Measurements from ENCODE around the gene SULF2.

Gene SULF2

DNA sequence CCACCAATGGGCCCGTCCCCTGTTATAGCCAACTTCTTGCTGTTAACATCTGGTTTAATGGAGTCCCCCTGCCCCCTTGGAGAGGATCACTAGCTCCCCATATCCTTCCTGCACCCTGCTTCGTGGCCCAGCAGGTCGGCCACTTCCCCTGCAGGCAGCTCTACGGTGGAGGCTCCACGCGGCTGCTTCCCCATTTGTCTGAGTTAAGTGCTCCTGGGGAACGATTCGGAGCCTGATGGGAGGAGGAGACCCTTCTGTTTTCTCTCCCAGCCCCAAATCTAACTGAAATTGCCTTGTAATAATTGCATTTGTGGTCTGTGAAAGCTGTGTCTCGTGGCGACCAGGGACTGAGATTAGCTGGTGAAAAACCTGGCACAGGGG is 74.6 kb downstream of the SULF2 start:
- no peak for TF ChIP-seq CTCF (IDR thresholded peaks at IDR 0.05; ENCODE audit: control extremely low read depth, extremely low read depth, low read depth, missing control alignments)
- no peak for DNase-seq (ENCODE audit: extremely low spot score)
- ChIA-PET CTCF (interaction anchor here (1.3 to 7.9 kb wide), 4 partner anchors 16 to 32 kb away, joined by 4 to 70 read pairs (median 6); no protein-coding TSS in a partner anchor), POLR2A (no interaction called here)

GRCh38 chr20:47708953-47709833 is 76.1 kb downstream of the SULF2 start:
- TF ChIP-seq CTCF (IDR thresholded peaks at IDR 0.05; ENCODE audit: control extremely low read depth, extremely low read depth, low read depth, missing control alignments), result no peak
- no peak for DNase-seq (ENCODE audit: extremely low spot score)
- CTCF ChIA-PET, result interaction anchor here (0.8 to 7.9 kb wide), 8 partner anchors 11 to 911 kb away, joined by 3 to 70 read pairs (median 4); no protein-coding TSS in a partner anchor
- POLR2A ChIA-PET, result no interaction called here

GRCh38 chr20:47708140-47708807 is 77.0 kb downstream of the SULF2 start:
- ChIA-PET POLR2A (no interaction called here), CTCF (interaction anchor here (1.3 to 7.9 kb wide), 6 partner anchors 11 to 912 kb away, joined by 3 to 70 read pairs (median 6); no protein-coding TSS in a partner anchor)
- no peak for TF ChIP-seq CTCF (IDR thresholded peaks at IDR 0.05; ENCODE audit: control extremely low read depth, extremely low read depth, low read depth, missing control alignments)
- DNase-seq (ENCODE audit: extremely low spot score), result peak; percentile 75

- CTCF ChIA-PET, result no interaction called here
- POLR2A ChIA-PET, result no interaction called here
These were observed 78.9 kb downstream of the SULF2 start for GRCh38 chr20:47706345-47706744.

DNA sequence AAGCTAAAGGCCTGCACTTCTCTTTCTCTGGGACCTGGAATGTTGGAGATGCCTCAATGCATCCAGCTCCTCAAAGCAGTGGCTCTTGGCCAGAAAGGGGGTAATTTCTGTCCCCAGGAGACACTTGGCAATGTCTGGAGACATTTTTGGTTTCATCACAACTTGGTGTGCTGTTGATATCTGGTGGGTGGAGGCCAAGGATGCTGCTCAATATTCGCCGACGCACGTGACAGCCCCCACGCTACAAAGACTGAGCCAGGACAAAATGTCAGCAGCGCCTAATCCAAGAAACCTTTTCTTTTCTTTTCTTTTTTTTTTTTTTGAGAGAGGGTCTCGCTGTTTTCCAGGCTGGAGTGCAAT is 79.8 kb downstream of the SULF2 start:
- no peak for TF ChIP-seq CTCF (IDR thresholded peaks at IDR 0.05; ENCODE audit: control extremely low read depth, extremely low read depth, low read depth, missing control alignments)
- ChIA-PET POLR2A (no interaction called here), CTCF (interaction anchor here (0.8 to 1.3 kb wide), 4 partner anchors 19 to 915 kb away, joined by 3 to 5 read pairs (median 4); no protein-coding TSS in a partner anchor)
- no peak for DNase-seq (ENCODE audit: extremely low spot score)

More at GRCh38 chr20:47706345-47706744, 78.9 kb downstream of the SULF2 start:
- TF ChIP-seq CTCF (IDR thresholded peaks at IDR 0.05; ENCODE audit: control extremely low read depth, extremely low read depth, low read depth, missing control alignments), result no peak
- no peak for DNase-seq (ENCODE audit: extremely low spot score)

DNA sequence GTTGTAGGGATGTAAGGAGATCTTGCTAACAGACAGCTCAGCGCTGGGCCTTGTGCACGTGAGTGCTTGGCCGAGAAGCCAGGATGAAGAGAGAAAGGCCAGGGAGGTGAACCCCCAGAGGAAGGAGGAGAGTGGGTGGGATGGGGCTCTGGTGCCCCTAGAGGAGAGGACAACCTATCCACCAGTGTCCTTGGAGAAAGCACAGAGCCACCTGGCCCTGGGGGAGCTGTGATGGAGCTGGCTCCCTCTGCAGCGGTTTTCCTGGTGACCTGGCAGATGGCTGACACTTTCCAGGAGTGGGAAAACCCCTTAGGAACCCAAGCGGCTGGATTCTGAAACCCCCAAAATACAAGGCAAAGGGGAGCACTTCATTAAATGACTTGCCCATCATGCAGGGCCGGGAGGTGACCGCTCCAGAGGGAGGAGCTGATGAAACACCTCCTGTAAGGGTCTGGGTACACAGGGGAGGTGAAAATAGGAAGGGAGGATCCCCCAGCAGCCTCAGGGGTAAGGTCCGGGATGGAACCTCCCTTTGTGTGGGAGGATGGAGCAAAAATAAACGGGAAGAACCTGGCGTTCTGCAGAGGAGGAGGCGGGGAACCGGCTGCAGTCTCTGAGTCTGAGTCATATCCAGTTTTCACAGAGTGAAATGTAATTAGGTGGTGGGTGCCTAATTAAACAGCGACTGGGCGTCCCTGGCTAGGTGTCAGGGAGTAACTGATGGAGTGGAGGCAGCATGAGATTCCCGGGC is 80.4 kb downstream of the SULF2 start:
- ChIA-PET CTCF (interaction anchor here (0.8 to 1.3 kb wide), 4 partner anchors 20 to 915 kb away, joined by 3 to 5 read pairs (median 4); no protein-coding TSS in a partner anchor), POLR2A (no interaction called here)
- TF ChIP-seq CTCF (IDR thresholded peaks at IDR 0.05; ENCODE audit: control extremely low read depth, extremely low read depth, low read depth, missing control alignments), result no peak
- no peak for DNase-seq (ENCODE audit: extremely low spot score)

Data from GM10248 (cell line).